Astrocyte of the spinal cord (primary cell): Measurements from ENCODE around the gene CELSR1.

Experiments used
- DNase-seq: peaks from one replicate; pipeline ENCODE4 v3.0.0; 2011; ENCODE audit warnings: low read depth, low spot score
- H3K4me3 ChIP-seq: 2 replicates; pipeline ENCODE4 v1.5.1; 2011; ENCODE audit warnings: low read depth, mild to moderate bottlenecking, low read length, moderate library complexity
- in situ Hi-C: cut with HindIII; loops from 2 replicates; pipeline ENCODE4 v1.10.0; 2017; ENCODE audit warnings: low sequenced_read_pairs
- TF ChIP-seq, protein P1 (sequence below): IDR thresholded peaks from 2 replicates; pipeline ENCODE4 v1.5.1; 2012; ENCODE audit warnings: low read depth, mild to moderate bottlenecking, low read length, inconsistent platforms

The CELSR1 gene

GRCh38 chr22:46364341-46365165 is 172.9 kb downstream of the CELSR1 start:
- TF ChIP-seq, protein P1, sequence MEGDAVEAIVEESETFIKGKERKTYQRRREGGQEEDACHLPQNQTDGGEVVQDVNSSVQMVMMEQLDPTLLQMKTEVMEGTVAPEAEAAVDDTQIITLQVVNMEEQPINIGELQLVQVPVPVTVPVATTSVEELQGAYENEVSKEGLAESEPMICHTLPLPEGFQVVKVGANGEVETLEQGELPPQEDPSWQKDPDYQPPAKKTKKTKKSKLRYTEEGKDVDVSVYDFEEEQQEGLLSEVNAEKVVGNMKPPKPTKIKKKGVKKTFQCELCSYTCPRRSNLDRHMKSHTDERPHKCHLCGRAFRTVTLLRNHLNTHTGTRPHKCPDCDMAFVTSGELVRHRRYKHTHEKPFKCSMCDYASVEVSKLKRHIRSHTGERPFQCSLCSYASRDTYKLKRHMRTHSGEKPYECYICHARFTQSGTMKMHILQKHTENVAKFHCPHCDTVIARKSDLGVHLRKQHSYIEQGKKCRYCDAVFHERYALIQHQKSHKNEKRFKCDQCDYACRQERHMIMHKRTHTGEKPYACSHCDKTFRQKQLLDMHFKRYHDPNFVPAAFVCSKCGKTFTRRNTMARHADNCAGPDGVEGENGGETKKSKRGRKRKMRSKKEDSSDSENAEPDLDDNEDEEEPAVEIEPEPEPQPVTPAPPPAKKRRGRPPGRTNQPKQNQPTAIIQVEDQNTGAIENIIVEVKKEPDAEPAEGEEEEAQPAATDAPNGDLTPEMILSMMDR: no peak
- in situ Hi-C loops: no loop called here
- no peak overlapping the region for H3K4me3 ChIP-seq
- no peak for DNase-seq

DNA sequence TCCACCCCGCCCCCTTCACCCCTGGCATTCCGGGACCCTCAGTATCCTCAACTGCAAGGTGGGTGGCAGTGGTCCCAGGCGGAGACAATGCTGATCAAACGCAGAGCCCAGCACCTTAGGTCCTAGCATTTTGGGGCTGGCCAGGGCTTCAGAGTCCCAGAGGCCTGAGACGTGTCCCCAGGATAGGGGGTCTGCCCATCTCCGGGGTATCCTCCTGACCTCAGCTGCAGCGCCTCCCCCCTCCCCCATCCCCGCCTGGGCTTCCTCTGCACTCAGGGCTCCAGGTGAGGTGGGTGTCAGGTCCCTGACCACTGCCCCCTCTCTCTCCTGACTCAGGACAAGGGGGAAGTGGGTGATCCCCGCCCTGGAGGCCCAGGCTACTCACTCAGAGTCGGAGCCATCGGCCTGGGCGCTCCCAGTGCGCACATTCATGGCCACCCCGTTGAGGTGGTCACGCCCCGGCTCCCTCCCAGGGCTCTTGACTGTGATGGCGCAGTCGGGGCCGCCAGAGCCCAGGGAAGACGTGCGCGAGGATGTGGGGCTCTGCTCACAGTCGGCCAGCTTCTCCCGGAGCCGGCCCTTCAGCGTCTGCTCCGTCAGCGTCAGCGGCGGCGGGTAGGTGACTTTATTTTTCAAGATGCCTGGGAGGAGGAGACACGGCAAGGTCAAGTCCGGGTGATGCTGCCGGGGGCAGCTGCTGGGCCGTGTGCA is 173.7 kb downstream of the CELSR1 start:
- TF ChIP-seq, protein P1: no peak
- DNase-seq: no peak
- in situ Hi-C loops: no loop called here
- H3K4me3 ChIP-seq: no peak overlapping the region

DNA sequence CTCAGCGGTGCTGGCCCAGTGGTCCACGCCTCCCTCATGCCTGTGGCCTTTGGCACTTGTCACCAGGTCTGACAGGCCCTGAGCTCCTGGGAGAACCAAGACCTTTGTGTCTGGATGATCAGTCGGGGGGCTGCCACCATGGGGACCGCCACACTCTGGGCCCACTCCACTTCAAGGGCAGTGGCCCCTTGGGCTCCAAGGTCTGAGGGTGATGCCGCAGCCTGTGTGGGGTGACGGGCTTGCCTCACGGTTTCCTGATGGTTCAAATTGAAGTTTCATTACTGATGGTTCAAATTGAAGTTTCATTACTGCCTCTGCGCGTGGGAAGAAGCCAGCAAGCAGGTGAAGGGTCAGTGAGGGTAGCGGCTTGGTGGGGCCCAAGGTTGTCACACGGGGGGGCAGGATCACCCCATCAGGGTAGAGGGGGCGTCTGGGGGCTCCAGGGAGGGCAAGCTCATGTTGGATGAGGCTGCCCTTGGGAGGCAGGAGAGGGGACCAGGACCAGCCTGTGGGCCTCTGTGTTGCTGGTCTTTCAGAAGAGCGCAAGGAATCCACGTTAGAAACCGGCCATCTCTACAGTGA is 174.4 kb downstream of the CELSR1 start:
- in situ Hi-C loops: no loop called here
- TF ChIP-seq, protein P1: no peak
- no peak overlapping the region for H3K4me3 ChIP-seq
- DNase-seq: no peak

DNA sequence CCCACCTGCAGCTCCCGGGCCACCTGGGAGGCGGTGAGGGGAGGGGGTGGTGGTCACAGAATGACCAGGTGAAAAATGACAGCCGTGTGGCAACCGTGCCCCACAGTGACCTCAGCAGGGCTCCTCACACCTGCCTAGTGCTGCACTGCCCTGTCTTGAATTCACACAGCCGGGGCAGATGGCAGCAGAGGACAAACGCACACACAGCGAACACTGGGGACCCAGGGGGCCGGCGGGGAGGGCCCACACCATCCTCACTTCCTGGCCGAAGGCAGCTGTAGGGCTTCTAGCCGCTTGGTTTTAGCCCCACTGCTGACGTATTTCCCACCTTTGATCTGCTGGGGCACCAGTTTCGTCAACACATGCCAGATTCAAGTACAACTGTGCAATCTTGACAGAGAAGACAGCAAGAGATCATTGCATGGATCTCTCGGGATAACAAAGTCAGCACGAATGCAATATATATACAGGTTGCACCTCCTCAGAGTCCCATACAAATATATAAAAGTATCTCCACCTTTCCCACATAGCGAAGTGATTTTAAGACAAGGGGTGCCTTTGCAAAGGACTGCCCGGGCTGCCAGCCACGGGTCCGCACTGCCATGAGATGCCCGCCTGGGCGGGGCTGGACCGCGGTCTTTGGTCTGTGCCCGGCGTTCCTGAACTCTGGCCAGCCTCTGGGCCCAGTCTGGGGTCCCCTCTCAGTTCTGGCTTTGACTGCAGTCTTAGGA is 175.1 kb downstream of the CELSR1 start:
- TF ChIP-seq, protein P1: no peak
- DNase-seq: no peak
- in situ Hi-C loops: no loop called here
- no peak overlapping the region for H3K4me3 ChIP-seq

DNA sequence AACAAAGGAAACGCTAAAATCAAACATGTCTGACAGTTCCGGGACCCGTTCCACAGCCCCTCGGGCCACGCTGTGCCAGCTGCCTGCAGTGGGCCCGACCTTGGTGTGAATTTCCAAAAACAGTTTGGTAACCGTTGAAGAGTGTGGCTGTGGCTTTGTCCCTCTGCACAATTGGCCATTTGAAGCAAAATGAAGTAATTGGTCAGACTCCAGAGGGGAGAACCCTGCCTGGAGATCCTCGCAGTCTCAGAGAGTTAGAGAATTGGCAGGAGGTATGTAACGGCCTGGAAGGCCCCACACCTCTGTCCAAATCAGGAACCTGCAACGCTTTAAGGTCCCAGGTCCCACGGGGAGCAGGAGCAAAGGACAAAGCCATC is 175.6 kb downstream of the CELSR1 start:
- TF ChIP-seq, protein P1: no peak
- no peak for DNase-seq
- no peak overlapping the region for H3K4me3 ChIP-seq
- in situ Hi-C loops: no loop called here

- in situ Hi-C loops: no loop called here
- DNase-seq: no peak
- TF ChIP-seq, protein P1: no peak
- no peak overlapping the region for H3K4me3 ChIP-seq
Observed at GRCh38 chr22:46360891-46361290, 176.5 kb downstream of the CELSR1 start.
